OCI-LY3 (cell line): Measurements from ENCODE around the gene TAF5L.

Source experiments
- H2AFZ ChIP-seq: fragments of 200-600, 300-600 bp; shearing (Covaris generic); 2 replicates; pipeline ENCODE4 v1.6.0; 2014; ENCODE audit warnings: antibody characterized with exemption, low read depth, low read length
- H3K27ac ChIP-seq: fragments of 200-600, 300-600 bp; sonication (generic); 2 replicates; pipeline ENCODE4 v1.5.1; 2014; ENCODE audit warnings: mild to moderate bottlenecking, low read length, moderate library complexity, mixed read lengths
- H3K27me3 ChIP-seq: fragments of 200-600, 300-600 bp; sonication (generic); 2 replicates; pipeline ENCODE4 v1.6.1; 2014; ENCODE audit warnings: low read depth, low read length, mixed read lengths
- H3K36me3 ChIP-seq: fragments of 200-600, 300-600 bp; sonication (generic); replicated peaks from 2 replicates; pipeline ENCODE3; 2014; ENCODE audit warnings: low read depth, low read length, mixed read lengths
- H3K4me1 ChIP-seq: fragments of 300-600, 200-600 bp; sonication (generic); 2 replicates; pipeline ENCODE4 v1.6.1; 2014; ENCODE audit warnings: low read length, mixed read lengths
- H3K4me2 ChIP-seq: fragments of 200-600, 300-600 bp; sonication (generic); 2 replicates; pipeline ENCODE4 v1.6.1; 2014; ENCODE audit warnings: low read length, mixed read lengths
- H3K4me3 ChIP-seq: fragments of 300-600, 200-600 bp; sonication (generic); 2 replicates; pipeline ENCODE4 v1.5.1; 2014; ENCODE audit warnings: antibody characterized with exemption, mild to moderate bottlenecking, low read length, moderate library complexity
- H3K79me2 ChIP-seq: fragments of 300-600, 200-600 bp; shearing (Covaris generic); 2 replicates; pipeline ENCODE4 v1.6.1; 2014; ENCODE audit warnings: mild to moderate bottlenecking, low read length, mixed read lengths
- H3K9ac ChIP-seq: fragments of 300-600, 200-600 bp; shearing (Covaris generic); 2 replicates; pipeline ENCODE4 v1.6.0; 2014; ENCODE audit warnings: mild to moderate bottlenecking, low read length, moderate library complexity
- H3K9me3 ChIP-seq: fragments of 200-600, 300-600 bp; shearing (Covaris generic); 2 replicates; pipeline ENCODE4 v1.6.1; 2014; ENCODE audit warnings: low read length, mixed read lengths; ENCODE audit not compliant: insufficient read depth
- H4K20me1 ChIP-seq: fragments of 200-600, 300-600 bp; sonication (generic); 2 replicates; pipeline ENCODE4 v1.6.1; 2016; ENCODE audit warnings: low read length, mixed read lengths; ENCODE audit not compliant: insufficient read depth
- CTCF ChIP-seq: fragments of 200-600, 300-600 bp; sonication (generic); IDR thresholded peaks from 2 replicates; pipeline ENCODE4 v1.5.1; 2014; ENCODE audit warnings: antibody characterized with exemption, low read length, low read depth
- EZH2phosphoT487 ChIP-seq: fragments of 200-600 bp; shearing (Covaris generic); IDR thresholded peaks from 2 replicates; pipeline ENCODE4 v1.6.1; 2018; ENCODE audit warnings: antibody characterized with exemption, mixed run types, low read depth

Gene TAF5L

GRCh38 chr1:229671310-229671709 is 45.4 kb upstream of the TAF5L start:
- TF ChIP-seq CTCF = no peak
- TF ChIP-seq EZH2phosphoT487 = no peak
- Histone ChIP-seq H3K79me2 (no peaks in the 10 kb centered on the region), H3K9me3 (no peaks in the 10 kb centered on the region), H4K20me1 (no peaks in the 10 kb centered on the region), H3K4me1 (no peaks in the 10 kb centered on the region), H3K27me3 (no peaks in the 10 kb centered on the region), H3K4me3 (no peak overlapping the region), H3K9ac (no peak overlapping the region), H2AFZ (no peak overlapping the region), H3K4me2 (no peak overlapping the region), H3K27ac (no peak overlapping the region), H3K36me3 (peaks cover 17% of the 10 kb centered on the region)

- TF ChIP-seq EZH2phosphoT487 (no peak), CTCF (no peak)
- Histone ChIP-seq H3K9ac (no peak overlapping the region), H3K9me3 (no peaks in the 10 kb centered on the region), H3K27ac (no peak overlapping the region), H3K4me1 (peaks cover 4% of the 10 kb centered on the region), H2AFZ (no peak overlapping the region), H3K4me2 (no peak overlapping the region), H3K36me3 (peaks cover 23% of the 10 kb centered on the region), H3K27me3 (no peaks in the 10 kb centered on the region), H4K20me1 (no peaks in the 10 kb centered on the region), H3K79me2 (no peaks in the 10 kb centered on the region), H3K4me3 (no peak overlapping the region)
Measured at GRCh38 chr1:229669333-229669732, 43.4 kb upstream of the TAF5L start.

GRCh38 chr1:229666585-229666984 is 40.7 kb upstream of the TAF5L start:
- Histone ChIP-seq H3K27ac (no peak overlapping the region), H3K79me2 (no peaks in the 10 kb centered on the region), H3K4me2 (no peak overlapping the region), H4K20me1 (0 out of 2 replicates have a peak, but pooled peaks cover 2% of the 10 kb centered on the region), H3K27me3 (no peaks in the 10 kb centered on the region), H3K36me3 (peaks cover 45% of the 10 kb centered on the region), H3K4me1 (peaks cover 17% of the 10 kb centered on the region), H2AFZ (no peak overlapping the region), H3K9me3 (no peaks in the 10 kb centered on the region), H3K4me3 (no peak overlapping the region), H3K9ac (no peak overlapping the region)
- TF ChIP-seq EZH2phosphoT487 (no peak), CTCF (no peak)

- Histone ChIP-seq H3K27ac (no peak overlapping the region), H3K4me2 (no peak overlapping the region), H3K4me3 (no peak overlapping the region), H3K9ac (no peak overlapping the region), H2AFZ (no peak overlapping the region), H3K27me3 (no peaks in the 10 kb centered on the region), H3K9me3 (no peaks in the 10 kb centered on the region), H4K20me1 (0 out of 2 replicates have a peak, but pooled peaks cover 3% of the 10 kb centered on the region), H3K4me1 (peaks cover 20% of the 10 kb centered on the region), H3K79me2 (no peaks in the 10 kb centered on the region), H3K36me3 (peaks cover 47% of the 10 kb centered on the region)
- TF ChIP-seq CTCF = no peak
- TF ChIP-seq EZH2phosphoT487 = no peak
Measured at GRCh38 chr1:229665912-229666558, 40.1 kb upstream of the TAF5L start.
